Body of pancreas (tissue), 4 donors: ENCODE results near the gene ZNF341. TPM values are rescaled to one million over a fixed set of nuclear protein-coding genes. Genes with fewer than 3 reads are reported as not detected.

ENCODE experiments used
- ATAC-seq: fragments of 150-250 bp; one replicate; pipeline ENCODE4 v1.9.1; 2016
- DNase-seq, 4 donors: peaks; one replicate each; pipeline ENCODE4 v3.0.0-alpha.2; 2019
- H3K27ac ChIP-seq, 4 donors: fragments of 200-600 bp; sonication (generic); 1 replicate in 3 of 4; 2 replicates in 1 of 4; pipeline versions ENCODE4 v1.5.1 to v1.6.1; 2016 to 2019; ENCODE audit warnings: mild to moderate bottlenecking in 1 of 4, mixed read lengths in 1 of 4, moderate library complexity in 1 of 4
- H3K27me3 ChIP-seq, 2 donors: fragments of 200-600 bp; sonication (generic); one replicate each; pipeline ENCODE4 v1.6.0; 2016; ENCODE audit warnings: mild to moderate bottlenecking in 1 of 2
- H3K36me3 ChIP-seq, 2 donors: fragments of 200-600 bp; sonication (generic); replicated peaks in 1 of 2; 2 replicates each; pipeline ENCODE4 v1.5.1; 2016; ENCODE audit warnings: low read depth in 2 of 2; ENCODE audit not compliant: insufficient read depth in 1 of 2
- H3K4me1 ChIP-seq: fragments of 200-600 bp; sonication (generic); one replicate; pipeline ENCODE4 v1.6.0; 2016
- H3K4me3 ChIP-seq, 2 donors: fragments of 200-600 bp; sonication (generic); 1 replicate in 1 of 2; 2 replicates in 1 of 2; pipeline ENCODE4 v1.5.1; 2016 to 2019
- H3K9me3 ChIP-seq, 3 donors: fragments of 200-600 bp; sonication (generic); 1 replicate in 2 of 3; 2 replicates in 1 of 3; pipeline ENCODE4 v1.5.1; 2016
- POLR2A ChIP-seq, 3 donors: fragments of 450-650 bp; IDR thresholded peaks; one replicate each; pipeline ENCODE4 v1.6.1; 2016; ENCODE audit warnings: antibody characterized with exemption in 3 of 3, mild to moderate bottlenecking in 2 of 3
- WGBS, 2 donors: methylation state at CpG; one replicate each; pipeline ENCODE4 v1.1.5; 2017; 5-methylcytosine and 5-hydroxymethylcytosine counted together
- intact Hi-C: fragments of 100-400 bp; cut with DNase I; formaldehyde crosslinking; loops from one replicate; pipeline ENCODE4 v1.15.1; 2023
- total RNA-seq, 2 donors: library from RNA; depleted of rRNA; stranded (reverse); fragments of >200 nt; gene quantifications; one replicate each; pipeline ENCODE4 v1.1.0, GENCODE V29; 2016
- TF ChIP-seq, protein P1 (sequence below), 7 experiments: fragments of 450-650 bp in 4 of 7; fragments of 200-600 bp in 3 of 7; sonication (generic) in 3 of 7; IDR thresholded peaks; one replicate each; pipeline ENCODE4 v1.5.1; 2016 to 2019; ENCODE audit warnings: antibody characterized with exemption in 7 of 7

Gene ZNF341
- total RNA-seq, 2 donors from 2014 or later, result 0.33 to 0.78 TPM

DNA sequence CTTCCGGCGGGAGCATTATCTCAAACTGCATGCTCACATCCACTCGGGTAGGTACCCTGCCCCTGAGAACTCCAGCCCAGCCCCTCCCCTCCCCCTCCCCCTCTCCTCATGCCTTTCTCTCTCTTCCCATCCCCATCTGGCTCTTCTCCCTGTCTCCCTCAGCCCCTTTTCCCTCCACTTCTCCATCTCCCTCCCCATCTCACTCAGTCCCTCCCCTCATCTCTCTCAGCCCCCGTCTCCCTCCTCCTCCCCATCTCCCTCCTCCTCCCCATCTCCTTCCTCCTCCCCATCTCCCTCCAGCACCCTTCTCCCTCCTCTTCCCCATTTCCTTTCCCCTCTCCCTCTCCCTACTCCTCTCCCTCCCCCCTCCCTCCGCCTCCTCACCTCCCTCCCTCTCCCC is 52.0 kb downstream of the ZNF341 start:
- Histone ChIP-seq H3K27me3 (no peaks in the 10 kb centered on the region), H3K36me3 (no peaks in the 10 kb centered on the region), H3K9me3 (no peaks in the 10 kb centered on the region), H3K4me1 (peaks cover 8% of the 10 kb centered on the region), H3K27ac (no peak overlapping the region), H3K4me3 (no peak overlapping the region)
- ATAC-seq, result no peak
- no peak for DNase-seq
- TF ChIP-seq, protein P1, sequence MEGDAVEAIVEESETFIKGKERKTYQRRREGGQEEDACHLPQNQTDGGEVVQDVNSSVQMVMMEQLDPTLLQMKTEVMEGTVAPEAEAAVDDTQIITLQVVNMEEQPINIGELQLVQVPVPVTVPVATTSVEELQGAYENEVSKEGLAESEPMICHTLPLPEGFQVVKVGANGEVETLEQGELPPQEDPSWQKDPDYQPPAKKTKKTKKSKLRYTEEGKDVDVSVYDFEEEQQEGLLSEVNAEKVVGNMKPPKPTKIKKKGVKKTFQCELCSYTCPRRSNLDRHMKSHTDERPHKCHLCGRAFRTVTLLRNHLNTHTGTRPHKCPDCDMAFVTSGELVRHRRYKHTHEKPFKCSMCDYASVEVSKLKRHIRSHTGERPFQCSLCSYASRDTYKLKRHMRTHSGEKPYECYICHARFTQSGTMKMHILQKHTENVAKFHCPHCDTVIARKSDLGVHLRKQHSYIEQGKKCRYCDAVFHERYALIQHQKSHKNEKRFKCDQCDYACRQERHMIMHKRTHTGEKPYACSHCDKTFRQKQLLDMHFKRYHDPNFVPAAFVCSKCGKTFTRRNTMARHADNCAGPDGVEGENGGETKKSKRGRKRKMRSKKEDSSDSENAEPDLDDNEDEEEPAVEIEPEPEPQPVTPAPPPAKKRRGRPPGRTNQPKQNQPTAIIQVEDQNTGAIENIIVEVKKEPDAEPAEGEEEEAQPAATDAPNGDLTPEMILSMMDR (IDR thresholded peaks at IDR 0.05), result no peak
- TF ChIP-seq POLR2A (IDR thresholded peaks at IDR 0.05), result no peak
- intact Hi-C loops, result no loop called here
- WGBS, 2 donors, result 85 to 87% methylated on average over 5 of the region's 5 CpGs

GRCh38 chr20:33784225-33784624 is 52.4 kb downstream of the ZNF341 start:
- Histone ChIP-seq H3K27me3 (no peaks in the 10 kb centered on the region), H3K27ac (no peak overlapping the region), H3K4me3 (no peak overlapping the region), H3K9me3 (no peaks in the 10 kb centered on the region), H3K36me3 (no peaks in the 10 kb centered on the region), H3K4me1 (peaks cover 6% of the 10 kb centered on the region)
- intact Hi-C loops, result no loop called here
- WGBS, 2 donors, result 100% methylated on average over 2 of the region's 2 CpGs; no CpG with 5 or more reads in 1 of the 2 donors
- TF ChIP-seq, protein P1 (IDR thresholded peaks at IDR 0.05), result no peak
- no peak for TF ChIP-seq POLR2A (IDR thresholded peaks at IDR 0.05)
- DNase-seq (no peak), ATAC-seq (no peak)

DNA sequence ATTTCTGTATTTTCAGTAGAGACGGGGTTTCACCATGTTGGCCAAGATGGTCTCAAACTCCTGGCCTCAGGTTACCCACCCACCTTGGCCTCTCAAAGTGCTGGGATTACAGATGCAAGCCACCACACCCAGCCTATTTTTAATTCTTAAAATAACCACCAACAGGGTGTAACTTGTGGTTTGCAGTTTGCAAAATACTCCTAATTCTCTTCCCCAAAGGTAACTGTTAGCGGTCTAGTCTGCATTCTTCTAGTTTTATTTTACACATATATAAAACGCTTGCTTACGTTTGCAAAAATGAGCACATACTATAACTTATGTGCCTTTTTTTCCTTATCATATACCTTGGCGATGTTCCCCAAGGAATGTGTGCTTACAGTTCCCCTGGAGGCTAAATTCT is 53.7 kb downstream of the ZNF341 start:
- TF ChIP-seq POLR2A (IDR thresholded peaks at IDR 0.05), result no peak
- TF ChIP-seq, protein P1 (IDR thresholded peaks at IDR 0.05), result no peak
- Histone ChIP-seq H3K27me3 (no peaks in the 10 kb centered on the region), H3K36me3 (no peaks in the 10 kb centered on the region), H3K4me3 (no peak overlapping the region), H3K9me3 (no peaks in the 10 kb centered on the region), H3K4me1 (peaks cover 15% of the 10 kb centered on the region), H3K27ac (no peak overlapping the region)
- 87 to 93% methylated on average over 5 of the region's 5 CpGs for WGBS, 2 donors
- ATAC-seq (no peak), DNase-seq (no peak)
- intact Hi-C loops, result no loop called here

- peaks cover 22% of the 10 kb centered on the region for H3K4me1 ChIP-seq
- H3K36me3 ChIP-seq, result no peaks in the 10 kb centered on the region
- H3K9me3 ChIP-seq, result no peaks in the 10 kb centered on the region
- ATAC-seq (no peak), DNase-seq (no peak)
- WGBS, 2 donors, result 69 to 74% methylated on average over 8 to 9 of the region's 9 CpGs
- no peak overlapping the region for H3K4me3 ChIP-seq
- intact Hi-C loops, result no loop called here
- H3K27ac ChIP-seq, result no peak overlapping the region
- TF ChIP-seq, protein P1 (IDR thresholded peaks at IDR 0.05), result no peak
- no peak for TF ChIP-seq POLR2A (IDR thresholded peaks at IDR 0.05)
- H3K27me3 ChIP-seq, result no peaks in the 10 kb centered on the region
Measured at GRCh38 chr20:33787253-33787891, 55.6 kb downstream of the ZNF341 start.
